Activated naive CD4-positive, alpha-beta T cell treated with anti-CD3 and anti-CD28 coated beads, Interleukin-2, amount 50 U/mL, for 72 hours (primary cell): Measurements from ENCODE around the gene ATRIP. TPM values are rescaled to one million over a fixed set of nuclear protein-coding genes. Genes with fewer than 3 reads are reported as not detected.
A peak's percentile ranks its signal among the peaks of the same experiment; 100 is the strongest.
"Not testable (repeated sequence)": the region's sequence is repeated elsewhere in the genome, so short reads cannot be mapped to it uniquely, and the experiment has no call there.

Experiments
- ATAC-seq, 2 donors: fragments of 150-1000 bp; cut with Tn5 transposase; 2 replicates each; pipeline ENCODE4 v1.10.0; 2021; ENCODE audit warnings: mild to moderate bottlenecking in 2 of 2, moderate library complexity in 2 of 2
- DNase-seq, 2 donors: peaks; one replicate each; pipeline ENCODE4 v3.0.0; 2021 to 2022; ENCODE audit warnings: low spot score in 2 of 2
- H3K27ac Mint-ChIP-seq, 2 donors: one replicate each; pipeline ENCODE4 v1.8.0; 2022; ENCODE audit warnings: mild to moderate bottlenecking in 2 of 2, mixed read lengths in 2 of 2
- H3K36me3 Mint-ChIP-seq, 2 donors: one replicate each; pipeline ENCODE4 v1.8.0; 2022; ENCODE audit warnings: mixed read lengths in 2 of 2
- H3K9me3 Mint-ChIP-seq, 2 donors: one replicate each; pipeline ENCODE4 v1.8.0; 2022; ENCODE audit warnings: mixed read lengths in 2 of 2
- total RNA-seq, 2 donors: library from RNA; stranded (reverse); gene quantifications; one replicate each; pipeline ENCODE4 v1.2.3, GENCODE V29; 2022

The ATRIP gene
- total RNA-seq, 2 donors from 2014 or later, result 10.1 to 15.9 TPM

DNA sequence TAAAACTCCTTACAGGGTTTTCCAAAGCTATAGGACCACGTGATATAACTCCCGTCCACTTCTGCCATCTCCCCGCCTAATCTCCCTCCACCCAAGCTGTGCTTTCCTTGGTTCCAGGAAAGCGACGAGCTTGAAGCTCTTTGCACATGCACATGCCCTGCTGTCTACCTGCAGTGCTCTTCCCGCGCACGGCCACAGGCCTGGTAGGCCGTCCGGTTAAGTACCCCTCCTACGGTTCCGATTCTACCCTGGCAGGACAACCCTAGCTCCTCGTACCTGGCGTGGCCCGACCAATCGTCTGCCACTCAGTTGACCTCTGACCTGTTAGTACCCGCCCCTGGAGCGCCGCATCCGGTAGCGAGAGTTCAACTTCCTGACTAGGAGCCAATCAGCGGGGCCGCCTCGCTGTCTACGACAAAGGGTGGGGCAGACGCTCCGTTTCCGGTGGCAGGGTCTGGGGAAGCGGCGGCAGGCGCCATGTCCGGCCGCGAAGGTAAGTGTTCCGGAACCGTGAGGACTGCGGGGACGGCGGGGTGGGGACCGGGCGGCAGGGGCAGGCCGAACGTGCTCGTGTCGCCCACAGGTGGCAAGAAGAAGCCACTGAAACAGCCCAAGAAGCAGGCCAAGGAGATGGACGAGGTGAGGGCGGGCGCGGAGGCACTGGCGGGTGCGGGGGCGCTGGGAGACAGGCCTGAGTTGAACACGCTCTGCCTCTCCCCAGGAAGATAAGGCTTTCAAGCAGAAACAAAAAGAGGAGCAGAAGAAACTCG, 6.5 kb upstream of the ATRIP start, which contains the start of the genes CCDC51 and TMA7:
Gene CCDC51 (minus strand): TSS at position 300 of the 770 bp plus-strand sequence. CDS start 4,991 bp downstream, outside the sequence.
Gene TMA7 (plus strand): TSS at position 438 of the 770 bp plus-strand sequence. CDS start 40 bp downstream, at position 478.
- peak; percentile 96 to 98 for DNase-seq
- no peaks in the 10 kb centered on the region for H3K9me3 Mint-ChIP-seq
- H3K36me3 Mint-ChIP-seq, result peaks cover 14 to 17% of the 10 kb centered on the region in 2 donors
- H3K27ac Mint-ChIP-seq, result peak within 1 kb of the TSS in 1 of 2 donors; percentile 96
- ATAC-seq, result peak; percentile 98

DNA sequence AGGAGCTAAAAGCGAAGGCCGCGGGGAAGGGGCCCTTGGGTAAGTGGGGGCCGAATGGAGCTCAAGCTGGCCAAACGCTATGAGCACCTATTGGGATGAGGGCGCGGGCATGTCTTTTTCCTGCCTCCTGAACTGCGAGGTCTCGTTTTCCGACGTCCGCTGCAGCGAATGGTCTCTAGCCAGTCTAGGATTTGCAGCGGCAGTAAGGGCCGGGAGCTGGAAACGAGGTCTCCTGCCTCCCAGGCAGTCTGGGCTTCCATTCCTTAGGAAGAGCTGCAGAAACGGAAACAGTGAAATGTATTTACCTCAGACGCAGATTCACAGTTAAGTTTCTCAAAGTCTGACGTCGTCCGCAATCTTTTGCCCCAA, 6.0 kb upstream of the ATRIP start:
- H3K27ac Mint-ChIP-seq, result peak overlapping the region in 1 of 2 donors; percentile 96
- ATAC-seq (no peak), DNase-seq (no peak)
- no peaks in the 10 kb centered on the region for H3K9me3 Mint-ChIP-seq
- H3K36me3 Mint-ChIP-seq, result peaks cover 14 to 17% of the 10 kb centered on the region in 2 donors

DNA sequence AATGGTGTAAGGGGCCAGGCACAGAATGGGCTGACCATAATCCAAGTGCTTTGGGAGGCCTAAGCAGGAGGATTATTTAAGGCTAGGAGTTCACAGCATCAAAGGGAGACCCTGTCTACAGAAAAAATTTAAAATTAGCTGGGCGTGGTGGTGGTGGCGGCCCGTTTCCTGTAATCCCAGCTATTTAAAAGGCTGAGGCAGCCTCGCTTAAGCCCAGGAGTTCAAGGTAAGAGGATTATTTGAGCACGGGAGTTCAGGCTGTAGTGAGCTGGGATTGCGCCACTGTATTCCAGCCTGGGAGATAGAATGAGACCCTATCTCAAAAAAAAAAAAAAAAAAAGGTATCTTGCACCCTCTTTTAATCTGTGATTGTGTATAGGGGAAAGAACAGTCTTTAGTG, 4.6 kb upstream of the ATRIP start:
- H3K36me3 Mint-ChIP-seq, result peaks cover 20 to 23% of the 10 kb centered on the region in 2 donors
- peak overlapping the region in 1 of 2 donors; percentile 96 for H3K27ac Mint-ChIP-seq
- ATAC-seq, result no peak
- no peaks in the 10 kb centered on the region for H3K9me3 Mint-ChIP-seq
- DNase-seq, result no peak

DNA sequence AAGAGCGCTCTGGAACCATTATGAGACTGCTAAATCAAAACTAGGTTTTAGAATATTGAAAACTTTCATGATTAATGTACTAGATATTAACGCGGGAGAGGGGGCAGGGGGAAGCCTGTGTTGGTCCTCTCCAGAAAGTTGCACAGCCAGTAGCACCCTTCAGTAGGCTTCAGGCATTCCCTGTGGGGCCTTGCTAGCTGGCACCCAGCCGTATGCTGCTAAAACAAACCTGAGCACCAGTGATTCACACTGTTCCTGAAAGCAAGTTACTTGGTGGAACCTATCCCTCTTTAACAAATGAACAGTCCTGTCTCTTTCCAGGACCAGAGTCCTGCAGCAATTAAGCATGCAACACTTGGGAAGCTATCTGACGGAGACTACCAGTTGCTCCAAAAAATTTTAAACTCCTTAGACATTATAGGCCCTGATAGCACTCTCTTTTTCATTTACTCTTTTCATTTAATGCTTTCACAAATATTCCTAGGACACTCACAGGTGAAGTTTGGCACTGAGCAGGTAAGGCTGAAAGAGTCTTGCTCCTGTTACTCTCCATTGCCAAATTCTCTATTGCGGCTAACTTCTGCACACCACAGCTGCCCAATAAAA, 1.2 kb upstream of the ATRIP start:
- ATAC-seq (no peak), DNase-seq (no peak)
- H3K9me3 Mint-ChIP-seq, result no peaks in the 10 kb centered on the region
- H3K36me3 Mint-ChIP-seq, result peaks cover 11 to 28% of the 10 kb centered on the region in 2 donors
- peak overlapping the region in 1 of 2 donors; percentile 90 for H3K27ac Mint-ChIP-seq

DNA sequence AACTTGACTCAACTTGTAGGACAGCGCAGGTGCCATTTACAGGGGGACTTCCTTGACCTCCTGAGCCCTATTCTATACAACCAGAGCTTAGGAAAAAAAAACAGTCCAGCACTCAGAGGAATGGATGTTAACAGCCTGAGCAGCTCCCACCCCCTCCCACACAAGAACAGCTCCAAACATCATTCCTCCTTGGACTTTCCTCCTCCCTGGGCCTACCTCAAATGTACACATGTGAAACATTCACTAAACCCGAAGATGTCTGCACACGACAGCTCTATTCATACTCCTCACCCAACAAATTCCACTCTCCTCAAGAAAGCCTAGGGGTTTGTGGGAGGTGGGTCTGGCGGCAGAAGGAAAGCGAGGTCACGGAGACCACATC, 503 bp upstream of the ATRIP start:
- no peaks in the 10 kb centered on the region for H3K9me3 Mint-ChIP-seq
- H3K36me3 Mint-ChIP-seq, result peaks cover 7 to 23% of the 10 kb centered on the region in 2 donors
- DNase-seq (no peak), ATAC-seq (no peak)
- peak overlapping the region; percentile 90 to 96 for H3K27ac Mint-ChIP-seq

DNA sequence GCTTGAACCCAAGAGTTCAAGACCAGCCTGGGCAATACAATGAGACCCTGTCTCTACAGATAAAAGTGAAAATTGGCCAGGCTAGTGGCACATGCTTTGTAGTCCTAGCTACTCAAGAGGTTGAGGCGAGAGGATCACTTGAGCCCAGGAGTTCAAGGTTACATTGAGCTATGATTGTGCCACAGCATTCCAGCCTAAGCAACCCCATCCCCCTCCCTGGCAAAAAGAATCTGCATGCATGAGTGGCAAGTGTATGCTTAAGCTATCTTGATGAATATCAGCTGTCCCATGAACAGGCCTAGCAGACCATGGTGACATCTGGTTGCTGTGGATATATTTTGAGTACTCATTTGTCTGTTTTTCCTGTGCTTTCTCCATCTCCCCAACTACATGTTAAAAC, 4.7 kb downstream of the ATRIP start:
- Mint-ChIP-seq H3K9me3 (no peaks in the 10 kb centered on the region), H3K36me3 (peaks cover 10 to 30% of the 10 kb centered on the region in 2 donors), H3K27ac (no peak overlapping the region)
- no peak for ATAC-seq
- no peak for DNase-seq

DNA sequence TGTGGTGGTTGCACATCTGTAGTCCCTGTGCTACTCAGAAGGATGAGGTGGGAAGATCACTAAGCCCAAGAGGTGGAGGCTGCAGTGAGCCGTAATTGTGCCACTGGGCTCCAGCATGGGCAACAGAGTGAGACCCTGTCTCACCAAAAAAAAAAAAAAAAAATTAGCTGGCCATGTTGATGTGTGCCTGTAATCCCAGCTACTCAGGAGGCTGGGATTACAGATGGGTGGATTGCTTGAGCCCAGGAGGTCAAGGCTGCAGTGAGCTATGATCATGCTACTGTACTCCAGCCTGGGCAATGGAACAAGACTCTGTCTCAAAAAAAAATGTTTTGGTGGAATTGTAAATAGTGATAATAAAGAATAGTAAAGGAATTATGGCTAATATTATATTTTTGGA, 9.9 kb downstream of the ATRIP start:
- peaks cover 6 to 15% of the 10 kb centered on the region in 2 donors for H3K36me3 Mint-ChIP-seq
- ATAC-seq, result no peak
- H3K27ac Mint-ChIP-seq, result no peak overlapping the region
- H3K9me3 Mint-ChIP-seq, result no peaks in the 10 kb centered on the region
- no peak for DNase-seq

DNA sequence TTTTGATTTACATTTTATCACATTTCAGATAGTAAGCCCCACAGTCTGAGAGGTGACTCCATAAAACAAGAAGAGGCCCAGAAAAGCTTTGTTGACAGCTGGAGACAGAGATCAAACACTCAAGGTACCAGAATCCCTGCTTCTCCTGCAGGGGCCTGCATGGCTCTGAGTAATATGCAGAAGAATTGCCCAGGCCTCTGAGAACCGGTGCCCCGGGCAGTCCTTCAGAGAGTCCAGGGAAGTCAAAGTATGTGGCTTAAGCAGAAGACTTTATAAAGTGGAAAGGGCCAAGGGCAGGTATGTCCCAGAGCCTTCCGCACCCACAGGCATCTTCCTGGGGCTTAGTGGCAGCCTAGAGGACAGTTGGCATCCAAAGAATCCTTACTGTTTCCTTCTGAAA, 12.8 kb downstream of the ATRIP start:
- Mint-ChIP-seq H3K27ac (no peak overlapping the region), H3K36me3 (peaks cover 0 to 5% of the 10 kb centered on the region in 2 donors), H3K9me3 (no peaks in the 10 kb centered on the region)
- no peak for DNase-seq
- ATAC-seq, result no peak

DNA sequence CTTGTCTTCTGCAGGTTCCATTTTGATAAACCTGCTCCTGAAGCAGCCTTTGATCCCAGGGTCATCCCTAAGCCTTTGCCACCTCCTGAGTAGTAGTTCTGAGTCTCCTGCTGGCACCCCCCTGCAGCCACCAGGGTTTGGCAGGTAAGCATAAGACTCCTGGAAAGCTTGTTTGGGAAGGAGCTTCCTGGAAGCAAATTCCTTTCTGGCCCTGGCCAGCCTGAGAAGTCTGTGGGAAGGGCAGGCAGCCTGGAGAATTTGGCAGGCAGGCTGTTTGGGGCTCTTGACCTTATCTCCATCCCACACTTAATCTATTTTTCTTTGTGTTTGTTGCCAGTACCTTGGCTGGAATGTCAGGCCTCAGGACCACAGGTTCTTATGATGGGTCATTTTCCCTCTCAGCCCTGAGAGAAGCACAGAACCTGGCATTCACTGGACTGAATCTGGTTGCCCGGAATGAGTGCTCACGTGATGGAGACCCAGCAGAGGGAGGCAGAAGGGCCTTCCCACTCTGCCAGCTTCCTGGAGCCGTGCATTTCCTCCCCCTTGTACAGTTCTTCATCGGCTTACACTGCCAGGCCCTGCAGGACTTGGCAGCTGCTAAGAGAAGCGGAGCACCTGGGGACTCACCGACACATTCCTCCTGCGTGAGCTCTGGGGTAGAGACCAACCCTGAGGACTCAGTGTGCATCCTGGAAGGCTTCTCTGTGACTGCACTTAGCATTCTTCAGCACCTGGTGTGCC, 13.4 kb downstream of the ATRIP start:
- no peak for ATAC-seq
- Mint-ChIP-seq H3K36me3 (peaks cover 0 to 3% of the 10 kb centered on the region in 2 donors), H3K27ac (no peak overlapping the region), H3K9me3 (no peaks in the 10 kb centered on the region)
- DNase-seq, result no peak

DNA sequence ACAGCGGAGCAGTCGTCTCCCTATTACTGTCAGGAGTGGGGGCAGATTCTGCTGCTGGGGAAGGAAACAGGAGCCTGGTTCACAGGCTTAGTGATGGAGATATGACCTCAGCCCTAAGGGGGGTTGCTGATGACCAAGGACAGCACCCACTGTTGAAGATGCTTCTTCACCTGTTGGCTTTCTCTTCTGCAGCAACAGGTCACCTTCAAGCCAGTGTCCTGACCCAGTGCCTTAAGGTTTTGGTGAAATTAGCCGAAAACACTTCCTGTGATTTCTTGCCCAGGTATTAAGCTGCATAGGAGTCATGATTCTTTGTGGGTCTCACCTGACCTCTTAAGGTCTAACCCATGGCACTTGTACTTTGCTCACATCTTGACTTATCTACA, 14.0 kb downstream of the ATRIP start:
- ATAC-seq (no peak), DNase-seq (no peak)
- Mint-ChIP-seq H3K9me3 (no peaks in the 10 kb centered on the region), H3K36me3 (no peaks in the 10 kb centered on the region), H3K27ac (peak overlapping the region in 1 of 2 donors; percentile 2)

DNA sequence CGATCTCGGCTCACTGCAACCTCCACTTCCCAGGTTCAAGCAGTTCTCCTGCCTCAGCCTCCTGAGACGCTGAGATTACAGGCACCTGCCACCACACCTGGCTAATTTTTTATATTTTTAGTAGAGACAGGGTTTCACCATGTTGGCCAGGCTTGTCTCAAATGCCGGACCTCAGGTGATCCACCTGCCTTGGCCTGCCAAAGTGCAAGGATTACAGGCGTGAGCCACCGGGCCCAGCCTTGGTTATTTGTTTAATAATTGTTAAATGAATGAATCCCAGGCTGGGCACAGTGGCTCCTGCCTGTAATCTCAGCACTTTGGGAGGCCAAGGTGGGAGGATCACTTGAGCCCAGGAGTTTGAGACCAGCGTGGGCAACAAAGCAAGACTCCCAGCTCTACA, 15.2 kb downstream of the ATRIP start:
- H3K27ac Mint-ChIP-seq, ATAC-seq, DNase-seq, H3K9me3 Mint-ChIP-seq, H3K36me3 Mint-ChIP-seq: not testable (repeated sequence)

DNA sequence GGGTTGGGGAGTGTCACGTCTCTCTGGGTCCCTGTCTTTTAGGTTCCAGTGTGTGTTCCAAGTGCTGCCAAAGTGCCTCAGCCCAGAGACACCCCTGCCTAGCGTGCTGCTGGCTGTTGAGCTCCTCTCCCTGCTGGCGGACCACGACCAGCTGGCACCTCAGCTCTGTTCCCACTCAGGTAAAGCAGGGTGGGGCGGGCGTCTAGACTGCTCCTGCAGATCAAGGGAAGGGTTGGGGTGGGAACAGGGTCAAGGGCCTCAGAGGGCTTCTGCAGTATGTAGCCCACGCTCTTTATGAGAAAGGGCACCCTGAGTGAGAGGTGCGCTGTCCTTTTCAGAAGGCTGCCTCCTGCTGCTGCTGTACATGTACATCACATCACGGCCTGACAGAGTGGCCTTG, 17.2 kb downstream of the ATRIP start:
- peak overlapping the region in 1 of 2 donors; percentile 22 for H3K27ac Mint-ChIP-seq
- peaks cover 19 to 23% of the 10 kb centered on the region in 2 donors for H3K36me3 Mint-ChIP-seq
- H3K9me3 Mint-ChIP-seq, result no peaks in the 10 kb centered on the region
- no peak for DNase-seq
- ATAC-seq, result no peak

DNA sequence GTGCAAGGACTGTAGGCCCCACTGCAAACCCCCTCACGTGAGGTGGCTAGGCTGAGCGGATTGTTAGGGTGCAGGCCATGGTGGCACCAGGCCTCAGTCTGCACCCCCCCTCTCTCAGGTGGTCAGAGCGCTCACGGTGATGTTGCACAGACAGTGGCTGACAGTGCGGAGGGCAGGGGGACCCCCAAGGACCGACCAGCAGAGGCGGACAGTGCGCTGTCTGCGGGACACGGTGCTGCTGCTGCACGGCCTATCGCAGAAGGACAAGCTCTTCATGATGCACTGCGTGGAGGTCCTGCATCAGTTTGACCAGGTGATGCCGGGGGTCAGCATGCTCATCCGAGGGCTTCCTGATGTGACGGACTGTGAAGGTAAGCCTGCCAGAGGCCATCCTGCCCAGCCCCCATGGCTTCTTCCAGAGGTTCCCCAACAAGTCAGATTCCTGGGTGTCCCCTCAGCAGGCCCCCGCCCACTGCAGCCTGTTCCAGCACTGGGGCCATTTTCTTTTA, 18.2 kb downstream of the ATRIP start:
- DNase-seq (no peak), ATAC-seq (no peak)
- H3K27ac Mint-ChIP-seq, result peak overlapping the region in 1 of 2 donors; percentile 98
- no peaks in the 10 kb centered on the region for H3K9me3 Mint-ChIP-seq
- H3K36me3 Mint-ChIP-seq, result peaks cover 19 to 31% of the 10 kb centered on the region in 2 donors

DNA sequence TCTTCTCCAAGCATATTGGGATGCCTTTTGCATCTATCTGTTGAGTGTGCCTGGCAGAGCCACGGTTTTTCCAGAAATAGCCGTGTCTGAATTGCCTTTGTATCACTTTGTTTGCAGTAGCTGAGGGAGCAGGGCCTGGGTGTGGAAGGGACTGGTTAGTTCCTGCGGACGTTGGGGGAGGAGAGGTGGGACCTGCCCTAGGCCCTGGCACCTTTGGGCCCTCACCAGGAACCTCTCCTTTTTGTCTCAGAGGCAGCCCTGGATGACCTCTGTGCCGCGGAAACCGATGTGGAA, 18.6 kb downstream of the ATRIP start:
- H3K36me3 Mint-ChIP-seq, result peaks cover 19 to 35% of the 10 kb centered on the region in 2 donors
- DNase-seq (no peak), ATAC-seq (no peak)
- no peaks in the 10 kb centered on the region for H3K9me3 Mint-ChIP-seq
- H3K27ac Mint-ChIP-seq, result peak overlapping the region; percentile 96 to 98

DNA sequence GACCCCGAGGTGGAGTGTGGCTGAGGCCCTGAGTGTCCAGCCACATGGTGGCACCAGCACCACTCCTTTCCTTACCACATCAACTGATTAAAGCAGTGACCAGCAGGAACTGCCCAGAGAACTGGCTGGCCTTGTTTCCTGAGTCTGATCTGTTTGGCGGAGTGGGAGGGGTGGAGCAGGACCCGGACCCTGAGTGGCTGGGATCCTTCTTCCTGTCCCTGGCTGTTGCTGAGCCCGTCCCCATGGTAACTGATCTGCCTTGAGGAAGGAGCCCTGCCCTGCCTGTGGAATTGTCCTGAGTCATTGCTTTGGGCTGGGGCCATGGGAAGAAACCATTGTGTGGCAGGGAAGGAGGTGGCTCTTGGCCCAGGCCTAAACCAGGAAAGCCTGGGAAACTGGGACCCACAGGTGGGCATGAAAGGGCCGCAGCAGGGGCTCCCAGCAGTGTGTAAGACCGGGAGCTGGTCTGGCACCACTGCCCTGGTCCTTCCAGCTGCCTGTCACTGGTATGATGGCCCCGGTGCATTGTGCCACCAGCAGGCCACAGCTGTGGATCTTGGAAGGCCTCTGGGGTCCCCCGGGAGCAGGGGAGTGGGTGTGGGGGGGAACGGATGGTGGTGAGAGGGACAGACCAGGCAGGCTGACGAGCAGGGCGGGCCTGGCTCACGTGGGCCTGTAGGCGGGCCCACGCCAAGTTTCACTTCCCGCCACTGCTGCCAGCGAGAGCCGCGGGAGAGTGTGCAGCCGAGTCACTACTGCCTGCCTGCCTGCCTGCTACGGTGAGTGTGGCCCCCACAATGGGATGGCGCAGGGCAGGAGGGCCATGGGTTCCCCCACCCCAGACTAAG, 19.2 kb downstream of the ATRIP start:
- peak; percentile 81 to 89 for DNase-seq
- Mint-ChIP-seq H3K36me3 (peaks cover 19 to 38% of the 10 kb centered on the region in 2 donors), H3K9me3 (no peaks in the 10 kb centered on the region), H3K27ac (peak overlapping the region; percentile 96 to 98)
- peak; percentile 93 to 95 for ATAC-seq

DNA sequence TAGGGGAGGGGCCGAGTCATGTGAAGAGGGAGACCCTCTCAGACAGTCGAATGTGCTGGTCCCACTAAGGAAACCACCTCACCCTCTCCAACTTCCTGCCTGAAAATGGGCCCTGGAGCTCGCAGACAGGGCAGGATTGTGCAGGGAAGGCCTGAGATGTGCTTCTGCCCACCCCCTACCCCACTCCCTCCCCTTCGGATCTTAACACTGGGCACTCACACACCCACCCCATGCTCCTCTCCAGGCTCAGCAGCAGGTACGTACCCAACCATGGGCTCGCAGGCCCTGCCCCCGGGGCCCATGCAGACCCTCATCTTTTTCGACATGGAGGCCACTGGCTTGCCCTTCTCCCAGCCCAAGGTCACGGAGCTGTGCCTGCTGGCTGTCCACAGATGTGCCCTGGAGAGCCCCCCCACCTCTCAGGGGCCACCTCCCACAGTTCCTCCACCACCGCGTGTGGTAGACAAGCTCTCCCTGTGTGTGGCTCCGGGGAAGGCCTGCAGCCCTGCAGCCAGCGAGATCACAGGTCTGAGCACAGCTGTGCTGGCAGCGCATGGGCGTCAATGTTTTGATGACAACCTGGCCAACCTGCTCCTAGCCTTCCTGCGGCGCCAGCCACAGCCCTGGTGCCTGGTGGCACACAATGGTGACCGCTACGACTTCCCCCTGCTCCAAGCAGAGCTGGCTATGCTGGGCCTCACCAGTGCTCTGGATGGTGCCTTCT, 20.0 kb downstream of the ATRIP start:
- ATAC-seq, result peak; percentile 43 to 48
- H3K27ac Mint-ChIP-seq, result peak overlapping the region; percentile 96 to 98
- DNase-seq, result peak in 1 of 2 donors; percentile 65
- peaks cover 19 to 38% of the 10 kb centered on the region in 2 donors for H3K36me3 Mint-ChIP-seq
- no peaks in the 10 kb centered on the region for H3K9me3 Mint-ChIP-seq
